Cortex of kidney (tissue), 1 donor: ENCODE measurements around the gene ZZZ3.
"Not testable (repeated sequence)": the region's sequence is repeated elsewhere in the genome, so short reads cannot be mapped to it uniquely, and the experiment has no call there.

Experiments used
- DNase-seq: peaks from one replicate; lab custom pipeline; 2025; lab: John Stamatoyannopoulos, UW

Gene ZZZ3

GRCh38 chr1:77670330-77670729 lies 12.1 kb downstream of the ZZZ3 start:
- no peak for DNase-seq

DNA sequence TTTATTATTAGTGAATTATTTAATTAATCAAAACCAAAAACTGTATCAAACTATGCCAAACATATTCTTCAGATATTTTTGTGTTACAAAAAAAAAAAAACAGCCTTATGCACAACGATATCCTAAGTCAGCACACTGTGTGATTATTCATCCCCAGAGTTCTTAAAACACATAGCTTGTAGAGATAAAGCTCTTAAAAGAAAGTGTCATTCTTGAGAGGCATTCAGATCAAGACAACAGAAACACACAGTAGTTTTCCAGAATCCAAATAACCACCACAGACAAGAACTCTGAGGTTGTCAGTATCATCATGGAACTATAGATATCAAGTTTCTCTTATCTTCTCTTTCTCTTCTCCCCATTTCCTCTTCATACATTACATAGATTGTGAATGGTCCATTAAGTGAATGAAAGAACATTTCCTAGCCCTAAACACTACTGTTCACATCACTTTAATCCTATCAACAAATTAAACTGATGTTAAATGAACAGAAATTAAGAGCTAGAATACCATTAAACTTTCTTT lies 13.5 kb downstream of the ZZZ3 start:
- no peak for DNase-seq

GRCh38 chr1:77664939-77665516 lies 17.4 kb downstream of the ZZZ3 start:
- DNase-seq = no peak

DNA sequence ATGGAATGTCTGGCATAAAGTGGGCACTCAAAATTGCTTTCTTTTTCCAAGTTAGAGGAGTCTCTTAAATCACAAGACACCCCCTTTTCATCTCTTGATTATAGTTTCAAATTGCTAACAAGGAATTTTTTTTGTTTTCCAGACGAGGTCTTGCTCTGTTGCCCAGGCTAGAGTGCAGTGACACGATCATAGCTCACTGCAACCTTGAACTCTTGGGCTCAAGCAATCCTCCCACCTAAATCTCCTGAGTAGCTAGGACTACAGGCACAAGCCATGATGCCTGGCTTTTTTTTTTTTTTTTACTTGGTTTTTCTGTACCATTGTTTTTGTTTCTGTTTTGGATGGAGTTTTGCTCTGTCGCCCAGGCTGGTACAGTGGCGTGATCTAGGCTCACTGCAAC lies 20.8 kb downstream of the ZZZ3 start:
- no peak for DNase-seq

DNA sequence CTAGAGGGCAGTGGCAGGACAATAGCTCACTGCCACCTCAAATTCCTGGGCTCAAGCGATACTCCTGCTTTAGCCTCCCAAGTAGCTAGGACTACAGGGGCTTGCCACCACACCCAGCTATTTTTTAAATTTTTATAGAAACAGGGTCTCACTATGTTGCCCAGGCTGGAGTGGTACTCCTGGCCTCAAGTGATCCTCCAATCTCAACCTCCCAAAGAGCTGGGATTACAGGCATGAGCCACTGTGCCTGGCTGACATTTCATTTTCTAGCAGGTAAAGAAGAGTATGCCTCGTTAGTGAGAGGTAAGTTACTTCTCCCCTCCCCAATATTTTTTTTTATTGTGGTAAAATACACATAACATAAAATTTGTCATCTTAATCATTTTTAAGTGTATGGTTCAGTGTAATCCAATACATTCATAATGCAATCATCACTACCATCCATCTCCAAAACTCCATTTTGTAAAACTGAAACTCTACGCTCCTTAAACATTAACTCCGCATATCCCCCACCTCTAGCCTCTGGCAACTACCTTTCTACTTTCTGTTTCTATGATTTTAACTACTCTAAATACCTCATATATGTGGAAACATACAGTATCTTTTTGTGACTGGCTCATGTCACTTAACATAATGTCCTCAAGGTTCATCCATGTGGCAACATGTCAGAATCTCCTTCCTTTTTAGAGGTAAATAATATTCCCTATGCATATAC lies 22.4 kb downstream of the ZZZ3 start:
- DNase-seq = no peak

- no peak for DNase-seq
Measured at GRCh38 chr1:77658271-77658670, 24.2 kb downstream of the ZZZ3 start.

GRCh38 chr1:77655431-77655974 lies 27.0 kb downstream of the ZZZ3 start:
- no peak for DNase-seq

DNA sequence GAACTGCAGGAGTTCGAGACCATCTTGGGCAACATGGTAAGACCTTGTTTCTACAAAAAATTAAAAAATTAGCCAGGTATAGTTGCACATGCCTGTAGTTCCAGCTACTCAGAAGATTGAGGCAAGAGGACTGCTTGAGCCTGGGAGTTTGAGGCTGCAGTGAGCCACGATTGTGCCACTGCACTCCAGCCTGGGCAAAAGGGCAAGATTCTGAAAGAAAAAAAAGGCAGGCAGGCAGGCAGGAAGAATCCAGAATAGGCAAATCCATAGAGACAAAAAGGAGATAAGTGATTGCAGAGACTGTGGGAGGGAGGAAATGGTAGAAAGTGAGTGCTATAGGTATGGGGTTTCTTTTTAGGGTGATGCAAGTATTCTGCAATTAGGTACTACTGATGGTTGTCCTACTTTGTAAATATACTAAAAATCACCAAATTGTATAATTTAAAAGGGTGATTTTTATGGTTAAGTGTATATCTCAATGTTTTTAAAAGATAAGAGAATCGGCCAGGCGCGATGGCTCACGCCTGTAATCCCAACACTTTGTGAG lies 29.4 kb downstream of the ZZZ3 start:
- no peak for DNase-seq

DNA sequence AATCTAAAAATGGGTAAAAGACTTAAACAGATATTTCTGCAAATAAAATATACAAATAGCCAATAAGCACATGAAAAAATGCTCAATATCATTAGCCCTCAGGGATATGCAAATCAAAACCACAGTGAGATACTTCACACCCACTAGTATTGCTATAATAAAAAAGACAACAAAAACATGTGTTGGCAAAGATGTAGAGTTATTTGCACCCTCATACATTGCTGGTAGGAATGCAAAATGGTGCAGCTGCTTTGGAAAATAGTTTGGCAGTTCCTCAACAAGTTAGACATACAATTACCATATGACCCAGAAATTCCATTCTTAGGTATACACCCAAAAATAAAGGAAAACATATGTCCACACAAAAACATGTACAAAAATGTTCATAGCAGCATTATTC lies 30.2 kb downstream of the ZZZ3 start:
- DNase-seq = no peak

DNA sequence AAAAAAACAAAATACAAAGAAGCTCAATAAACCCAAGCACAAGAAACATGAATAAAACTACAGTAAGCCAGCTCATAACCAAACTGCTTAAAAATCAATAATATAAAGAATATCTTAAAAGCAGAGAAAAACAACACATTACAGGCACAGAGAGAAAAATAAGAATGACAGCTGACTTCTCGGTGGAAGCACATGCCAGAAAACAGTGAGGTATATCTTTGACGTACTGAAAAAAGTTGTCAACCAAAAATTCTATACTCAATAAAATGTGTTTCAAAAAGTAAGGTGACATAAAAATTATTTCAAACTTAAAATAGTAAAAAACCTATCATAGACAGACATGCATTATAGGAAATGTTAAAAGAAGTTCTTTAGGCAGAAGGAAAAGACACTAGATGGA lies 33.3 kb downstream of the ZZZ3 start:
- no peak for DNase-seq

DNA sequence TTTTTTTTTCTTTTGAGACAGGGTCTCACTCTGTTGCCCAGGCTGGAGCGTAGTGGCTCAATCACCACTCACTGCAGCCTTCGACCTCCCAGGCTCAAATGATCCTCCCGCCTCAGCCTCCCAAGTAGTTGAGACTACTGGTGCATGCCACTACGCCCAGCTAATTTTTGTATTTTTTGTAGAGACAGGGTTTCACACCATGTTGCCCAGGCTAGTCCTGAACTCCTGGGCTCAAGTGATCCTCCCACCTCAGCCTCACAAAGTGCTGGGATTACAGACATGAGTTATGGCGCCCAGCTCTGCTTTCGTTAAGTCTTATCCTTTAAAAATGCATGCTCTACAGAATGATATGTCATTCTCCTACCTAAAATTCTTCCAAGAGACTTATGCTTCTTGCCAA lies 36.2 kb downstream of the ZZZ3 start:
- DNase-seq = not testable (repeated sequence)

DNA sequence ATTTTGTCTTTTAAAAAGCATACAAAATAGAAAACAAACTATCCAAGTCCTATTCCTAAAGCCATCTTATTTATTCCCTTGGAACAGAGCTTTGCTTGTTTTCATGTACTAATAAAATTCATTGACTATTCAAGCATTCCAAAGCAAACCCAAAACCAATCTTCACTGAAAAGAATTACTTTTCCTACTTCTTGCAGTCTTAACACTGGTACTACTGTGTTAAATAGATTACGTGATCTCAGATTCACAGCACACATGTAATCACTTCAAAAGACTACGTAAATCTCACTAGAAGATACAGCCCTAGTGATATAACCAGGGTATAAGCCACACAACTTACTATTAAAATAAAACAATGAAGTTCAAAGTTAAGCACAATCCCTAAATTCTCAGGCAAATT lies 39.0 kb downstream of the ZZZ3 start:
- no peak for DNase-seq

GRCh38 chr1:77642941-77643340 lies 39.5 kb downstream of the ZZZ3 start:
- DNase-seq = no peak

DNA sequence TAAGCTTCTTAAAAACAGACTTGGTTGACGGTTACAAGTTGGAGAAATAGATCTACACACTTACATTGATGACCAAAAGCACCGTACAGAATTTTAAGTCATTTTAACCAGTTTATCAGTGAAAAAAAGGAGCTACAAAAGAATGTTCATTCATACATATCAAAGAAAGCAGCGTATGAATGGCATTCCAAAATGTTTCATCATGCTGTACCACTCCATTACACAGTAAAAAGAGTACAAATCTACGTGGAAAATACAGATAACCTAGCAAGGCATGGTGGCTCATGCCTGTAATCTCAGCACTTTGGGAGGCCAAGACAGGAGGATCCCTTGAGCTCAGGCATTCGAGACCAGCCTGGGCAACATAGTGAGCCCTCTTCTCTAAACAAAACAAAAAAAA lies 40.3 kb downstream of the ZZZ3 start:
- DNase-seq = no peak

- DNase-seq = no peak
Measured at GRCh38 chr1:77639557-77640069, 42.8 kb downstream of the ZZZ3 start.

- DNase-seq = no peak
Measured at GRCh38 chr1:77639056-77639455, 43.4 kb downstream of the ZZZ3 start.

- DNase-seq = no peak
Measured at GRCh38 chr1:77636864-77637263, 45.6 kb downstream of the ZZZ3 start.
